Neural progenitor cell (in vitro differentiated cells): ENCODE results near the gene ARL4A.
"Not testable (repeated sequence)": the region's sequence is repeated elsewhere in the genome, so short reads cannot be mapped to it uniquely, and the experiment has no call there.

Source experiments
- EZH2 ChIP-seq: fragments of 200-600 bp; sonication (generic); IDR thresholded peaks from 2 replicates; pipeline ENCODE4 v1.6.1; 2017; ENCODE audit warnings: antibody characterized with exemption, mild to moderate bottlenecking, moderate library complexity
- TF ChIP-seq, protein P1 (sequence below): fragments of 200-600 bp; sonication (generic); IDR thresholded peaks from 2 replicates; pipeline ENCODE4 v1.5.1; 2017; ENCODE audit warnings: antibody characterized with exemption, mild to moderate bottlenecking

GRCh38 chr7:12660423-12660822, 27.0 kb upstream of the ARL4A start:
- TF ChIP-seq, protein P1, sequence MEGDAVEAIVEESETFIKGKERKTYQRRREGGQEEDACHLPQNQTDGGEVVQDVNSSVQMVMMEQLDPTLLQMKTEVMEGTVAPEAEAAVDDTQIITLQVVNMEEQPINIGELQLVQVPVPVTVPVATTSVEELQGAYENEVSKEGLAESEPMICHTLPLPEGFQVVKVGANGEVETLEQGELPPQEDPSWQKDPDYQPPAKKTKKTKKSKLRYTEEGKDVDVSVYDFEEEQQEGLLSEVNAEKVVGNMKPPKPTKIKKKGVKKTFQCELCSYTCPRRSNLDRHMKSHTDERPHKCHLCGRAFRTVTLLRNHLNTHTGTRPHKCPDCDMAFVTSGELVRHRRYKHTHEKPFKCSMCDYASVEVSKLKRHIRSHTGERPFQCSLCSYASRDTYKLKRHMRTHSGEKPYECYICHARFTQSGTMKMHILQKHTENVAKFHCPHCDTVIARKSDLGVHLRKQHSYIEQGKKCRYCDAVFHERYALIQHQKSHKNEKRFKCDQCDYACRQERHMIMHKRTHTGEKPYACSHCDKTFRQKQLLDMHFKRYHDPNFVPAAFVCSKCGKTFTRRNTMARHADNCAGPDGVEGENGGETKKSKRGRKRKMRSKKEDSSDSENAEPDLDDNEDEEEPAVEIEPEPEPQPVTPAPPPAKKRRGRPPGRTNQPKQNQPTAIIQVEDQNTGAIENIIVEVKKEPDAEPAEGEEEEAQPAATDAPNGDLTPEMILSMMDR: not testable (repeated sequence)
- not testable (repeated sequence) for TF ChIP-seq EZH2
